KMS-11 (cell line): Measurements from ENCODE around the gene FOXA2.

Experiments used
- H2AFZ ChIP-seq: fragments of 200-600 bp; sonication (generic); 2 replicates; pipeline ENCODE4 v1.6.1; 2016; ENCODE audit warnings: antibody characterized with exemption, mixed run types, low read depth
- H3K27ac ChIP-seq: fragments of 200-600 bp; sonication (generic); 2 replicates; pipeline ENCODE4 v1.6.1; 2016; ENCODE audit warnings: mild to moderate bottlenecking, mixed run types
- H3K27me3 ChIP-seq: fragments of 200-600 bp; sonication (generic); 2 replicates; pipeline ENCODE4 v1.6.1; 2017; ENCODE audit warnings: mild to moderate bottlenecking, low read depth, mixed run types, moderate library complexity; ENCODE audit not compliant: insufficient read depth
- H3K36me3 ChIP-seq: fragments of 200-600 bp; sonication (generic); 2 replicates; pipeline ENCODE4 v1.6.1; 2017; ENCODE audit warnings: mild to moderate bottlenecking, mixed run types; ENCODE audit not compliant: insufficient read depth
- H3K4me1 ChIP-seq: fragments of 200-600 bp; sonication (generic); 2 replicates; pipeline ENCODE4 v1.6.1; 2016; ENCODE audit warnings: mild to moderate bottlenecking, low read depth, mixed run types; ENCODE audit not compliant: poor library complexity, severe bottlenecking
- H3K4me2 ChIP-seq: fragments of 200-600 bp; sonication (generic); 2 replicates; pipeline ENCODE4 v1.7.0; 2016; ENCODE audit warnings: mild to moderate bottlenecking, mixed run types
- H3K4me3 ChIP-seq: fragments of 200-600 bp; sonication (generic); IDR thresholded peaks from 2 replicates; pipeline ENCODE4 v1.6.1; 2017; ENCODE audit warnings: low read depth, low read length, mixed read lengths; ENCODE audit not compliant: insufficient read depth
- H3K79me2 ChIP-seq: fragments of 200-600 bp; sonication (generic); 2 replicates; pipeline ENCODE4 v1.6.1; 2016; ENCODE audit warnings: low read depth, mixed run types; ENCODE audit not compliant: insufficient read depth
- H3K9ac ChIP-seq: fragments of 200-600 bp; sonication (generic); 2 replicates; pipeline ENCODE4 v1.6.1; 2016; ENCODE audit warnings: mild to moderate bottlenecking, mixed run types
- H4K20me1 ChIP-seq: fragments of 200-600 bp; sonication (generic); 2 replicates; pipeline ENCODE4 v1.6.1; 2016; ENCODE audit warnings: mild to moderate bottlenecking, mixed run types; ENCODE audit not compliant: insufficient read depth
- TF ChIP-seq, protein P1 (sequence below): fragments of 200-600 bp; sonication (generic); conservative IDR thresholded peaks from 2 replicates; pipeline ENCODE4 v1.6.1; 2017; ENCODE audit warnings: low read depth, mild to moderate bottlenecking, antibody characterized with exemption, low read length, moderate library complexity, mixed read lengths

Gene FOXA2

GRCh38 chr20:22582964-22583772 lies 1.2 kb downstream of the FOXA2 start:
- Histone ChIP-seq H3K4me1 (no peaks in the 10 kb centered on the region), H3K4me2 (no peak overlapping the region), H3K79me2 (no peaks in the 10 kb centered on the region), H3K27me3 (no peaks in the 10 kb centered on the region), H4K20me1 (no peaks in the 10 kb centered on the region), H3K4me3 (no peak overlapping the region), H2AFZ (no peak overlapping the region), H3K9ac (no peak overlapping the region), H3K36me3 (no peaks in the 10 kb centered on the region), H3K27ac (no peak overlapping the region)
- TF ChIP-seq, protein P1, sequence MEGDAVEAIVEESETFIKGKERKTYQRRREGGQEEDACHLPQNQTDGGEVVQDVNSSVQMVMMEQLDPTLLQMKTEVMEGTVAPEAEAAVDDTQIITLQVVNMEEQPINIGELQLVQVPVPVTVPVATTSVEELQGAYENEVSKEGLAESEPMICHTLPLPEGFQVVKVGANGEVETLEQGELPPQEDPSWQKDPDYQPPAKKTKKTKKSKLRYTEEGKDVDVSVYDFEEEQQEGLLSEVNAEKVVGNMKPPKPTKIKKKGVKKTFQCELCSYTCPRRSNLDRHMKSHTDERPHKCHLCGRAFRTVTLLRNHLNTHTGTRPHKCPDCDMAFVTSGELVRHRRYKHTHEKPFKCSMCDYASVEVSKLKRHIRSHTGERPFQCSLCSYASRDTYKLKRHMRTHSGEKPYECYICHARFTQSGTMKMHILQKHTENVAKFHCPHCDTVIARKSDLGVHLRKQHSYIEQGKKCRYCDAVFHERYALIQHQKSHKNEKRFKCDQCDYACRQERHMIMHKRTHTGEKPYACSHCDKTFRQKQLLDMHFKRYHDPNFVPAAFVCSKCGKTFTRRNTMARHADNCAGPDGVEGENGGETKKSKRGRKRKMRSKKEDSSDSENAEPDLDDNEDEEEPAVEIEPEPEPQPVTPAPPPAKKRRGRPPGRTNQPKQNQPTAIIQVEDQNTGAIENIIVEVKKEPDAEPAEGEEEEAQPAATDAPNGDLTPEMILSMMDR: no peak

DNA sequence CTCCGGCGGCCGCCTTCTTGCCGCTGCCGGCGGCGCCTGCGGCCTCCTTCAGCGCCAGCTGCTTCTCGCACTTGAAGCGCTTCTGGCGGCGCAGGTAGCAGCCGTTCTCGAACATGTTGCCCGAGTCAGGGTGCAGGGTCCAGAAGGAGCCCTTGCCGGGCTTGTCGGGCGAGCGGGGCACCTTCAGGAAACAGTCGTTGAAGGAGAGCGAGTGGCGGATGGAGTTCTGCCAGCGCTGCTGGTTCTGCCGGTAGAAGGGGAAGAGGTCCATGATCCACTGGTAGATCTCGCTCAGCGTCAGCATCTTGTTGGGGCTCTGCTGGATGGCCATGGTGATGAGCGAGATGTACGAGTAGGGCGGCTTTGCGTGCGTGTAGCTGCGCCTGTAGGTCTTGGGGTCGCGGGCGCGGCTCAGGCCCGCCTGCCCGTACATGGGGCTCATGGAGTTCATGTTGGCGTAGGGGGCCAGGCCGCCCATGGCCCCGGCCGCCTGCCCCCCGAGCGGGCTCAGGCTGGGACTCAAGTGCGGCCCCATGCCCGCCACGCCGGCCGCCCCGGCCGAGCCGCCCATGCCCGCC lies 1.9 kb downstream of the FOXA2 start:
- H3K9ac ChIP-seq: no peak overlapping the region
- no peak overlapping the region for H2AFZ ChIP-seq
- H3K79me2 ChIP-seq: no peaks in the 10 kb centered on the region
- no peak overlapping the region for H3K27ac ChIP-seq
- H3K4me2 ChIP-seq: no peak overlapping the region
- H3K36me3 ChIP-seq: no peaks in the 10 kb centered on the region
- no peaks in the 10 kb centered on the region for H3K27me3 ChIP-seq
- no peaks in the 10 kb centered on the region for H4K20me1 ChIP-seq
- no peaks in the 10 kb centered on the region for H3K4me1 ChIP-seq
- no peak overlapping the region for H3K4me3 ChIP-seq
- TF ChIP-seq, protein P1: no peak

- Histone ChIP-seq H3K27ac (no peak overlapping the region), H3K27me3 (no peaks in the 10 kb centered on the region), H2AFZ (no peak overlapping the region), H4K20me1 (no peaks in the 10 kb centered on the region), H3K4me3 (no peak overlapping the region), H3K79me2 (no peaks in the 10 kb centered on the region), H3K4me1 (no peaks in the 10 kb centered on the region), H3K4me2 (no peak overlapping the region), H3K36me3 (no peaks in the 10 kb centered on the region), H3K9ac (no peak overlapping the region)
- TF ChIP-seq, protein P1: no peak
Observed at GRCh38 chr20:22581437-22582385, 2.7 kb downstream of the FOXA2 start.
